Measurements from ENCODE around the gene HPD. TPM values are rescaled to one million over a fixed set of nuclear protein-coding genes. Genes with fewer than 3 reads are reported as not detected.
"Not testable (repeated sequence)": the region's sequence is repeated elsewhere in the genome, so short reads cannot be mapped to it uniquely, and the experiment has no call there.

Gene HPD
- total RNA-seq, 1 experiment from 2014 or later = 0.22 TPM

DNA sequence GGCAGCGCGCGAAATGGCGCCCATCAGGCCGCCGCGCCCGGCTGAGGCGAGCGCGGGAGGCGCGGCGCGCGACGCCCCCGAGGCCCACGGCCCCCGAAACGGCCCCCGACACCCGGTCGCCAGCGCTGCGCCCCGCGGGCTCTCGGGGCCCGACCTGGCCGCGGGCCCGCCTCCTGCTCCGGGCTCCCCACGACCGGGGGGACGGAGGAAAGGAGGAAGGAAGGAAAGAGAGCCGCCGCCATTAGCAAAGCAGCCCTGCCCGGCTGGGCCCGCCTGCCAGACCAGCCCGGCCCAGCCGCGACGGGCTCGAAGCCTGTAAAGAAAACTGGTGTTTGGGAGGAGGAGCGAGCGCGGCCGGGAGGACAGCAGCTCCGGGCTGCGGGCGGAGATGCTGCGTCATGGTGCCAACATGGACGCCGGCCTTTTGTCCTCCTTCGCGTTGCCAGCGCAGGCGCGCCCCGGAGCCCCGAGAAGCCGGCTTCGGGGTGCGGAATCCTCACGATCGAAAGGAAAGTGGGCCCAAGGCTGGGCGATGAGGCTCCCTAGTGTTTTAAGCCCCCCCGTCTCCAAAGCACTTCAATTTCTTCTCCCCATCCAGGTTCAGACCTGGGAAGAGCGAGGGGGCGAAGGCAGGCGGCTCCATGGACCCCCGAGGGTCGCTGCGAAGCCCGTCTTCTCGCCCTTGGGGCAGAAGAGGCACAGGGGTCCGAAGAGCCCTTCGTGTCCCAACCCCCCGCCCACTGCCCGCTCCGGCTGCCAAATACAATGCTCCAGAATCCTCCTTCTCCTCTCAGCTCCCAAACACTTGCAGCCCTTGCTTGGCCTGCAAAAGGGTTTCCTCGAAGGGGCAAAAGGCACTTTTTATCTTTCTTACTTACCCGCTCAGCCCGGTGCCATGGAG is 57.7 kb downstream of the HPD start:
- DNase-seq (ENCODE audit: extremely low read depth, low read depth) = peak; percentile 72

DNA sequence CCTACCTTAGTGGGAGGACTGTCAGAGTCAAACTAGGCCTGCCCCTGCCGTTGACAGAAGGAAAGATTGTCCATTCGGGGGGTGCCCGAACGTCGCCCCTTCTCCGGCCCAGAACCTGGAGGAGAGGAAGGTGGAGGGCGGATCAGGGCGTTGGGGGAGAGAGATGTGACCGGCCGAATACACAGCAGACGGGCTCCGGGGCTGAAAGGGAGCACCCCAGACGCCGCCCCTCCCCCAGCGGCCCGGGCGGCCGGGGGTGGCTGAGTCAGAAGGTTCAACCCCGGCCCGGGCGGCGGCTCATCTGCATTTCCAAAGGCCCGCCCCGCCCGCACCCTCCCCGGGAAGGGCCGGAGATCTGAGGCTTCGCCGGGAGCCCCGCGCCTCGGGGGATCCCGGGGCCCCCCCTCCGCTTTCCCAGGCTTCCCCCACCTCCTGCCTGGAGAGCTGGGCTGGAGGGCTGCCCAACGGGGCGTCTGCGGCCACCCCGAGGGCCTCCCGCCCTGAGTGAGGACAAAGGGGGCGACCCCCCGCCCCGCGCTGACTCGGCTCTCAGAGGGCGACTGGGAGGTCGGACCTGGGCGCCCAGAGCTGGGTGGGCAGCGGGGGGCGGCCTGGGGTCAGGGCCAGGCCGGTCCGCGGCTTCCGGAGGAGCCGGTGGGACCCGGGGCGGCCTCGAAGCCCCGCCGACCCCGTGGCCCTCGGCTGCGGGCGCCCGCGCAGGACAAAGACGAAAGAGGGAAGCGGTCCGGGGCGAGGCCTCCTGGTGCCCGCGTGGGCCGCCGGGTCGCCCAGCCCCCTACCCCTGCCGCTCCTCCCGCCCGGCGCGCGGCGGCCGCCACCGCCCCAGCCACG is 58.6 kb downstream of the HPD start:
- peak; percentile 89 for DNase-seq (ENCODE audit: extremely low read depth, low read depth)

DNA sequence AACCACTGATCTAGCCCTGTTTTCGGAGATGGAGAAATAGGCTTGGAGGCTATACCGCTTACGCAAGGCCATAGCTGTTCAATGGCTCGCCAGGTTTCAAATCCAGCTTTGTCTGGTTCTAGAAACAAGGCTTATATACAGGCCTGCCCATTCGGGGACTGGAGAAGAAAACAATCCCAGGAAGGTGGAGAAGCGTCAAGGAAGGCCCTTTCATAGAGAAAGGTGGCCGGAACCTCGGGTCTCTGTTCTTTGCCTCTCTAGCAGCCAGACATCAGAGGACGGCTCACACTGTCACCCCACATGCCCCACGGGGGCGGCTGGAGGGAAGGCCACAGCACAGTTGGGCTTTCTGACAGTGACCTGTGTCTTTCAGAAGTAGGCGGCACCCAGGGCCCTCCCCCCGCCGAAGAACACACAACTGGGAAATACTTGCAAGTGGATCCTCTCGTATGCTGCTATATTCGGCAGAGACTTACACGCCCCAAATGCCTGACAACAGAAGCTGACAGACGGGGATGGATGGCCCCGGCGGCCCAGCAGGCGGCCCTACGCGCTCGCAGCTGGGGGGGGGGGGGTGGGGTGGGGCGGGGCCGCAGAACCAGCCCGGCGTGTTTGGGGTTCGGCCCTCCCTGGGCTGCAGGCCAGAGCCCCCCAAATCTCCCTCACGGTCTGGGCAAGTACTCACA is 59.4 kb downstream of the HPD start:
- peak; percentile 75 for DNase-seq (ENCODE audit: extremely low read depth, low read depth)

DNA sequence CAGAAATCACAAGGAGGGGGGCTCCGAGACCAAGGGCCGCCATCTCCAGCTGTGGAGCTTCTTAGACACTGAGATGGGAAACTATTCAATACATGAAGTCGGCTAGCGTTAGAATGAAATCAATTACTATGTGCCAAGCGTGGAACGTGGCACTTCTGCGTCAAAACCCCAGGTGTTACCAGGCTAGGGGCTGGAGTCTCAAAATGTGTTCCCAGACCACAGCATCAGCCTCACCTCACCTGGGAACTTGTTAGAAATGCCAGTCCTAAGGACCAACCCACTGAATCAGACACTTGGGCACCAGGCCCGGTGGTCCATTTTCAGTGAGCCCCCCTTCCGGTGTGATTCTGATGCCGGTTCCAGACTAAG is 59.9 kb downstream of the HPD start:
- DNase-seq (ENCODE audit: extremely low read depth, low read depth) = no peak

DNA sequence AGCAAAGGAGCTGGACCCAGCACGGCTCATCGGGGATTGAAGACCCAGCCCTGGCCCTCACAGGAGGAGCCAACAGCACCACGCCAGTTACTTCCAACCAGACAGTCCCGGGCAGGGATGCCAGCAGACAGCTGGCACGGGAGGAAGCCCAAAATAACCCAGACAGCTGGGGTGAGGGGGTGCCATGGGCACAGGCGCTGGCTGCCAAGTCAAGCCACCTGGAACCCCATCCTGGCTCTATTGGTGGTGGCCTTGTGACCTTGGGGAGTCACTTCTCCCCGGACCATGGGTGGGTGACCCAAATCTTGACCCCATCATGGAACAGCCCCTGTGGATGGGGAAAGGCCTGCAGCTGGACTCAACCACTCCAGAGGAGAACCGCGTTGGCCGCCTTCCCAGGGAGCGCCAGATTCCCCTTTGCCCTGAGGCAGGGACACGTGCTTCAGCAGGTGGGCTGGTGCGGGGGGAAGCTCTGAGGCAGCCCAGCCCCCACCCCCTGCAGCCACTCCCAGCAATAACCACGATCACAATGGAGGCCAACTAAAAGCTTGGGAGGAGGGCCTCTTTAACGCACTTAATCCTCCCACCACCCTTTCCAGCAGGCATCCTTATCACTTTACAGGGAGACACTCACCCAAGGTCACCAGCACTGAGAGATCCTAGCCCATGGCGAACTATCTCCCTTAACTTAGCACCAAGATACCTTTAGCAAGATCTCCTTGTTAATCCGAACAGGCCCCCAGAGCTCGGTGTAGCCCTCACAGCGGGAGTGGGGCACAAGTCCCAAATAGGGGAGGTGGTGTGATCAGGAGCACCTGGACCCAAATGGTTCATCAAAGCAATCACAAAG is 60.5 kb downstream of the HPD start:
- DNase-seq (ENCODE audit: extremely low read depth, low read depth) = no peak

DNA sequence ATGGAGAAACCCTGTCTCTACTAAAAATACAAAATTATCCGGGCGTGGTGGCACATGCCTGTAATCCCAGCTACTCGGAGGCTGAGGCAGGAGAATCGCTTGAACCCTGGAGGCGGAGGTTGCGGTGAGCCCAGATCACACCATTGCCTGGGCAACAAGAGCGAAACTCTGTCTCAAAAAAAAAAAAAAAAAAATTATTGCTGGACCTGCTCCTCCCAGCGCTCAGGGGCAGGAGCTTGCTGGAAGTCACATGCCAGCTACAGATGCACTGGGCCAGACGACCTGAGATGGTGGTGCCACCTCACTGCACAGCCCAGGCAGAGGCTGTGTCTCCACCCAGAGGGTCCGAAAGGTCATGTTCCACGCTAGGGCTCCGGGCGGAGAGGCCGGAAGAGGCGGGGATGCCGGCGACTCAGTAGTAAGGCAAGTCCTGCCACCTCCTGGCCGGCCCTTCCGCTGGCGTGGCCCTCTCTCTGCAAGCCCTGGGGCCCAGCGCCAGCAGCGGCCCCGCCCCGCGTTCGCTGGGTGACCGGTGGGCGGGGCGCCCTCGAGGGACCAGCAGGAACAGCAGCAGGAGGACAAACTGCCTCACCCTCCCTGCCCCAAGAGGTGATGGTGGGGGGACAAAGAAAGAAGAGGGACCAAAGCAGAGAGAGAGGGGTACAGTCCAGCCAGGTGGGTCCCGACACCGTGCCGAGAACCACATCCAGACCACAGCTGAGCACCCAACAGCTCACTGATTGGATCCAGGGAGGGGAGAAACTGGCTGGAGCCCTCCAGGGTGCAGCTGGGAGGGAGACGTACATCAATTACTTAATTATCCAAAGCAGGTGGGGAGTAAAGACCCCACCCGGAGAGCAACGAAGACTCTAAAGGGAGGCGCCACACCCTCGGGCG is 61.6 kb downstream of the HPD start:
- DNase-seq (ENCODE audit: extremely low read depth, low read depth) = peak; percentile 92

DNA sequence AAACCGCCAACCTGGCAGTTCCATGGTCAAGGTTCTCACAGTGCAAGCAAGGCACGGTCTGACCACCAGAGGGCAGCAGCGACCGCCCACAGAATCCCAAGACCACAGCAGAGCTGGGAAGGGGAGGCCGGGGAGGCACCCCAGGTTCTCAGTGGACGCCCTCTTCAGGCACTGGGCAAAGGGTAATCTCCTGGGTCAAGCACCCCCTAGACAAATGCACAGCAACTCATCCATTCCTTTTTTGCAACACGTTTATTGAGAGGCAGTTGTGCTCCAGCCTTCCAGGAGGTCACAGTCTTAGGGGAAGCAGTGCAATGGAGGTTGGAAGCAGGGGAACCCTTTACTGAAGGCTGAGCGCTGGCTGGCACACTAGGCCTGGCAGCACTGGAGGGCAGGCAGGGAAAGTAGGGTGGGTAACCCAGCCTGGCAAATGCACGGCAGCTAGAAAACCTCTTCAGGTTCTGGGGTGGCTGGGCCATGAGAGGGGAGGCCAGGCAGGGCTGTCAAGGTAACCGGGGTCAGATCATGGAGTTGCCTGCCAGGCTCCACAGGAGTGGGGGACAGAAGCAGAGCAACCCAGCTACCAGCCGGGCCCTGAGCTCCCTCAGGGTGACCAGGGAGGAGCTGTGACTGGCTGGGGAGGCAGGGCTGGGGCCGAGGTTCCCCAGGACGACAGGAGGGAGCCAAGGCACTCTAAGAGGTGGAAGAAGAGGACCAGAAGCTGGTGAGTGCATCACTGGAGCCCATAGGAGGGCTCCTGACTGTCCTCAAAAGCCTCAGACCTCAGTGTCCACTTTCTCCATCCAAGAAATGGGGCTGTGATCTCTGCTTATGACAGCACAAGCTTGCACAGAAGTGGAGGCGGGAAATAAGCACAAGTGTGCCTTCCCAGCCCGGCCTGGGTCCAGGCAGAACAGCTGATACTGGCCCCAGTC is 63.4 kb downstream of the HPD start:
- peak; percentile 87 for DNase-seq (ENCODE audit: extremely low read depth, low read depth)

DNA sequence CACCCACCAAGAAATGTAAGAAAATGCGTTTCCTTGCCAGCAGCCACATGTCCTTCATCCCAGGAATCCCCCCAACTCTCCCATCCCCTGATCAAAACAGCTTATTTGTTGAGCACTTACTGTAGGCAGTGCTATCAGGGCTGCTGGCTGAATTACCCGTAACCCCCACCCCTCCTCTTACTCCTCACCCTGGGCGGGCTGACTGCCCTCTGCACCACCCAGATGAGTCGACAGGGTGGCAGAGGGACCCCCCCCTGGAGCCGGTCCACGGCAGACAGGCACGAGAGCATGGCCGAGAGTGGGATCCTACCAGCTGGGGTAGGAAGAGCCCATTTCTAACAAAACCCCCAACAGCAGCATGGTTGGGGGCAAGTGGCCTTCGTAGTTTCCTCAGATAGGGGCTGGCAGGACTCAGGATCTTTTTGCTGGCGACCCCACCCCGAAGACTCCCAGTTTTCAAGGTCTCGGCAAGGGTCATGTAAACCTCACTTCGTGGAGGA is 64.1 kb downstream of the HPD start:
- DNase-seq (ENCODE audit: extremely low read depth, low read depth) = no peak

DNA sequence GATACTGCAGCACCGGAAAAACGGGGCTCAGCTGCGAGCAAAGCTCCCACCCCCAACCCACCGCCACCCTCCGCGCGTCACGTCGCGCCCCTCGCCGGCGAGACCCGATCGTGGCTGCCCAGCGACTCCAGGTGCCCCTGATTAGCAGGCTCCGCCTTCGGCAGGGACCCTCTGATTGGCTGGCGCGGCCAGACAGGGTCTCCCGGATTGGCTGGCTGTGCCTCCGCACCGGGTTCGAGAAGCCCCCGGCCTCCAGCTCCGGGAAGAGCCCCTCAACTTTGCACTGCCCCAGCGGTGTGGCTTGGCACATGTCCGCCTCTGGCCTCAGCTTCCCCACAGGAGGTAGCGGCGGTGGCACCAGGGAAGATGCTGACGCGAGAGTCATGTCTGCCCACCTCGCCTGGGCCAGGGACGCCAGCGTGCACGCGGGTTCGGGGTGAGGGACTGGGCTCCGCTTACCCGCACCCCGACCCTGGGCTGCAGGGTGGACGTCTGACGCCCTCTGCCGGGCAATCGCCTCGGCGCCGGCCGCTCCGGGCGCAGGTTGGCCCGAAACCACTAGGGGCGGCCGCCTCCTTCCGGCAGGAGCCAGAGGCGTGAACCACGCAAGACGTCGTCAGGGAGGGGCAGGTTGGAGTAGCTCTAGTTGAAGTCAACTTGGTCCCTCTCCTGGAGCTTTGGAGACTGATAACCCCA is 64.7 kb downstream of the HPD start:
- peak; percentile 91 for DNase-seq (ENCODE audit: extremely low read depth, low read depth)

DNA sequence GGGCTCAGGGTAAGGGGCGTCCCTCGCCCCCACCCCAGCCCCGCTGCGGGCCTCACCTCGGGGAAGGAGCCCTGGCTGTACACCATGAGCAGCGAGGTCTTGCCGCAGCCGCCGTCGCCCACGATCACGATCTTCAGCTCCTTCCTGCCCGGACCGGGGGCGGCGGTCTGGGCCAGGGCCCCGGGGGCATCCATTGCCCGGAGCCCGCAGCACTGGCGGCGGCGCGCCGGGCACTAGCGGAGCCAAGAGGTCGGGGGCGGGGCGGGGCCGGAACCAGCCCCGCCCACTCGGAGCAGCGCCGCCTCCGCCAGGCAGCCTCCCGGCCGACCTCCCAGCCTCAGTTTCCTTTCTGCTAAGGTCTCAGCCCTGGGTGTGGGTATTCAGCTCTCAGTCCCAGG is 65.2 kb downstream of the HPD start, which contains the start of gene RHOF:
Gene RHOF (minus strand): TSS at position 249 of the 398 bp plus-strand sequence. CDS start 55 bp downstream, at position 194.
- DNase-seq (ENCODE audit: extremely low read depth, low read depth) = no peak

DNA sequence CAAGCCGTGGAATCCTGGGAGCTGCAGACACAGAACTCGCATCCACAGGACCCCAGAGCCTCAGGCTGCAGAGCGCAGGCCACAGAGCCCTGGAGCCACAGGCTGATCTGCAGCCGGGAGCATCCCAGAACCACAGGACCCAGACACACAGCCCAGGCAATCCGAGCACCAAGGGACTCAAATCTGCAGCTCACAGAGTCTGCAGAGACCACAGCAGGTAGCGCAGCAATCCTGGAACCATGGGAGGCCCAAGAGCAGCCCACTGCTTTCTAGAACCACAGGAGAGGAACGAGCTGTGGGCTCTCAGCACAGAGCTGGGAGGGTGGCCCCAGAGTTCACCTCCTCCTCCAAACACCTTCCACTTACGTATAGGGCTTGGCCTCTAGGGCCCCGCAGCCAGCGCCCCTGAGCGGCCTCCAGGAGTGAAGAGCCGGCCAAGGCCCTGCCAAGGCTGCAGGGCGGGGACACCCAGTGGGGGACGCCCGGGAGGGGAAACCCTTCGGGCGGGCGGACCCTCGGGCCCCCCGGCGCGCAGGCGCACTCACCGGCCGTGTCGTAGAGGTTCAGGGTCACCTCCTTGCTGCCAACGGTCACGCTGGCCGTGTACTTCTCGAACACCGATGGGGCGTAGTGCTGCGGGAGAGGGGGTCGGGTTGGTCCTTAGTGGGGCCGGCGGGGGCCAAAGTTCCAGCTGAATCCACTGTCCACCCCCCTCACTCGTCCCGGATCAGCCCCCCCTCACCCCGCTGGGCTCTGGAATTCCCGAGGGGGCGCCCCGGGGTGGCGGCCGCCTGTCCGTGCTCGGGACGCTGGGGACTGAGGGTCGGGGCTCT is 65.8 kb downstream of the HPD start:
- DNase-seq (ENCODE audit: extremely low read depth, low read depth) = no peak

DNA sequence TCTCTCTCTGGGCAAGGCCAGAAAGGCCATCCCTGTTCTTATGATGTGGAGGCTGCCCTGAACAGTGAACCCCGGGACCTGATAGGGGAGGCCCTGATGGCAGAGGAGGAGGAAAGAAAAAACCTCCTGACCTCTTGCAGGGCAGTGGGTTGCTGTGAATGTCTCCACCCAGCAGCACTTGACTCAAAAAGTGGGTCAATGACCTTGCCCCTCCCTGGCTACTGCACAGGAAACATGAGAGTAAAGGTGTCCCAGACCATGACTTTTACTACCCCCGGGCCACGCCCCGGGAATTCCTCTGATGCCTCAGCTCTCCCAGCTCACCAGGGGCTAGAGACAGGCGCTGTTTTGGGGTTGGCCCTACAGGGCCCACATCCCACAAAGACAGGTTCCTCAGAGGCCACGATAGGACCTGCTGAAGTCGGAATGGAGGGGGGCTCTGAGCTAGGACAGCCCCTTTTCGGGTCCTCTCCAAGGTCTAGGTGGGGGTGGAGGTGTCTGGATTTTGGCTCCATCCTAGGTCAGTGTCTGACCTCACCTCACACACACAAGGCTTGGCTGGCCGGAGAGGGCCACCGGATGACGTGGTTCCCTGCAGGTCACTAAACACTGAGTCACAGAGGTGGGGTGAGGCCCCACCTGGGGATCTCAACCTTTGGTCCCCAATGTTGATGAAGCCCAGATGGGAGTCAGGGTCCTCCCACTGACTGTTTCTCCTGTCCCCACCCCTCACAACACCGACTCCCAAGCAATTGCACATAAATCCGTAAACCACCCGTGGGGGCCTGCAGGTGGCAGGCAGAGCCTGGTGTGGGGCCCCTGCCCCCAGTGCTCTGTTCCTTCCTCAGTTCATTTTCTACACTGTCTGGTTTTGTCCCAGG is 66.7 kb downstream of the HPD start:
- DNase-seq (ENCODE audit: extremely low read depth, low read depth) = no peak

DNA sequence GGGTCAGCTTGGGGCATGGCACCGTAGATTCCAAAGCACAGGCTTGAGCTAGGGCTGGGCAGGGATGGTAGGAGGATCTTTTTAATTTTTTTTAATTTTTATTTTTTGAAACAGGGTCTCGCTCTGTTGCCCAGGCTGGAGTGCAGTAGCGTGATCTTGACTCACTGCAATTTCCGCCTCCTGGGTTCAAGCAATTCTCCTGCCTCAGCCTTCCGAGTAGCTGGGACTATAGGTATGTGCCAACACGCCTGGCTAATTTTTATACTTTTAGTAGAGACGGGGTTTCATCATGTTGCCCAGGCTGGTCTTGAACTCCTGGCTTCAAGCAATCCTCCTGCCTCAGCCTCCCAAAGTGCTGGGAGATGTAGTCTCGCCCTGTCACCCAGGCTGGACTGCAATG is 67.9 kb downstream of the HPD start:
- not testable (repeated sequence) for DNase-seq (ENCODE audit: extremely low read depth, low read depth)

DNA sequence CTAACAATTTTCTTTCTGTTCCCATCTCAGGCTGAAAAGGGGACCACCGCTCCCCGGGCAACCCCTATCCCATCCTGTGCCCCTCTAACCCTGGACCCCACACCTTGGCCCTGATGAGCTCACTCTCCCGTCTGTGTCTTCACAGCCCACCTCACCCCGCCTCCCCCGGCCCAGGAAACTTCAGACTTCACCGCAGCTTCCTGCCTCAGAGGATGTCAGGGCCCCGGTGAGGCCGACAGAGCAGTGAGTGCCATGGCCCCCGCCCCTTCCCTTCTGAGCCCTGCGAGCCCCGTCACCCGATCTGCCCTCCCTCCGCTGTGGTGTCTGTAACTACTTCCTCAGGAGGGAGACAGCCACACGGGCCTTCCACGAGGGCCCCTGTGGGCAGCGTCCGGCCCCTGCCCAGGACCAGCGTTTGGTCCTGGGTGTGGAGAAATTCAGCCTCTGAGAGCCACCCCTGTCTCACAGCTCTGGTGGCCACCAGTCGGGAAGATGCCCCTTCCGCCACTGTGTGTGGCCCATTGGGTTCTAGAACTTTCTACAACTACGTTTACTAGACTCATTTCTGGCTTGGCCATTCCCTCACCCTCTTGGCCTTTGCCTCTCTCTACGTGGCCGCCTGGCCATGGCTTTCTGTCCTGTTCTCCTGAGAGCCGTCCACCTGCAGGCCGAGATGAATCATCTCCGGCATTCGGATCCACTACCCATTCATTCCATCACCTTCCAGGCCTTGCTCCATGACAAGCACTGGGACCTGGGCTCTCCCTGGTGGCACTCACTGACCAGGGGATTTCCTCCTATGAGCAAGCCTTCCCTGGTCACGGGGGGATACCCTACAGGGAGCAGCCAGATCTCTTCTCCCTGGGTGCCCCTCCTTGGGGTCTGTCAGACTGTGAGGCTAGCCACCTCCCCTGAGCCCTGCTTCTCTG is 68.6 kb downstream of the HPD start:
- no peak for DNase-seq (ENCODE audit: extremely low read depth, low read depth)

All from NCI-H460 (cell line).